Smooth muscle cell (in vitro differentiated cells): Measurements from ENCODE around the gene ITFG2. TPM values are rescaled to one million over a fixed set of nuclear protein-coding genes. Genes with fewer than 3 reads are reported as not detected.
"Not testable (repeated sequence)": the region's sequence is repeated elsewhere in the genome, so short reads cannot be mapped to it uniquely, and the experiment has no call there.

Experiments
- DNase-seq: peaks from one replicate; lab custom pipeline; 2025; ENCODE audit not compliant: unreplicated experiment; lab: John Stamatoyannopoulos, UW
- H2AFZ ChIP-seq: fragments of 200-600 bp; sonication (generic); 2 replicates; pipeline ENCODE4 v1.6.0; 2016; ENCODE audit warnings: antibody characterized with exemption, low read depth, mild to moderate bottlenecking
- H3F3A ChIP-seq: fragments of 200-600 bp; sonication (generic); 2 replicates; pipeline ENCODE4 v1.6.0; 2017; ENCODE audit warnings: antibody characterized with exemption, low read depth
- H3K27ac ChIP-seq: fragments of 200-600 bp; sonication (generic); 2 replicates; pipeline ENCODE4 v1.5.1; 2016; ENCODE audit warnings: low read depth, mild to moderate bottlenecking
- H3K27me3 ChIP-seq: fragments of 200-600 bp; sonication (generic); 2 replicates; pipeline ENCODE4 v1.6.1; 2016; ENCODE audit warnings: low read depth, mild to moderate bottlenecking
- H3K36me3 ChIP-seq: fragments of 200-600 bp; sonication (generic); 2 replicates; pipeline ENCODE4 v1.5.1; 2016; ENCODE audit warnings: low read depth
- H3K4me1 ChIP-seq: fragments of 200-600 bp; sonication (generic); 2 replicates; pipeline ENCODE4 v1.5.1; 2016; ENCODE audit warnings: low read depth
- H3K4me2 ChIP-seq: fragments of 200-600 bp; sonication (generic); 2 replicates; pipeline ENCODE4 v1.6.0; 2016; ENCODE audit warnings: mild to moderate bottlenecking
- H3K4me3 ChIP-seq: fragments of 200-600 bp; sonication (generic); 2 replicates; pipeline ENCODE4 v1.5.1; 2016; ENCODE audit warnings: mild to moderate bottlenecking
- H3K79me2 ChIP-seq: fragments of 200-600 bp; sonication (generic); 2 replicates; pipeline ENCODE4 v1.6.0; 2016; ENCODE audit warnings: low read depth, mild to moderate bottlenecking
- H3K9ac ChIP-seq: fragments of 200-600 bp; sonication (generic); 2 replicates; pipeline ENCODE4 v1.6.0; 2016; ENCODE audit warnings: low read depth
- H3K9me3 ChIP-seq: fragments of 200-600 bp; sonication (generic); replicated peaks from 2 replicates; pipeline ENCODE4 v1.5.1; 2016; ENCODE audit warnings: low read depth
- H4K20me1 ChIP-seq: fragments of 200-600 bp; sonication (generic); 2 replicates; pipeline ENCODE4 v1.6.0; 2016; ENCODE audit warnings: low read depth
- WGBS: methylation state at CpG from one replicate; pipeline ENCODE4 v1.1.7; 2016; ENCODE audit warnings: low lambda C conversion rate; 5-methylcytosine and 5-hydroxymethylcytosine counted together
- polyA plus RNA-seq: library from polyadenylated mRNA; unstranded; fragments of >200 nt; fragmentation: Nextera tagmentation; extraction: Ambion mirVana; gene quantifications from 2 replicates; pipeline ENCODE4 v1.2.1, GENCODE V29; 2016
- total RNA-seq: library from RNA; depleted of rRNA; stranded (reverse); fragments of >200 nt; gene quantifications from 2 replicates; pipeline ENCODE4 v1.2.3, GENCODE V29; 2014
- TF ChIP-seq, protein P1 (sequence below): fragments of 200-600 bp; sonication (generic); IDR thresholded peaks from 2 replicates; pipeline ENCODE4 v1.5.1; 2017; ENCODE audit warnings: borderline replicate concordance, mild to moderate bottlenecking, antibody characterized with exemption; ENCODE audit not compliant: insufficient read depth, poor library complexity, severe bottlenecking

Gene ITFG2
- total and polyA plus RNA-seq, 2 experiments from 2014 or later, result 14.3 to 21.5 TPM

DNA sequence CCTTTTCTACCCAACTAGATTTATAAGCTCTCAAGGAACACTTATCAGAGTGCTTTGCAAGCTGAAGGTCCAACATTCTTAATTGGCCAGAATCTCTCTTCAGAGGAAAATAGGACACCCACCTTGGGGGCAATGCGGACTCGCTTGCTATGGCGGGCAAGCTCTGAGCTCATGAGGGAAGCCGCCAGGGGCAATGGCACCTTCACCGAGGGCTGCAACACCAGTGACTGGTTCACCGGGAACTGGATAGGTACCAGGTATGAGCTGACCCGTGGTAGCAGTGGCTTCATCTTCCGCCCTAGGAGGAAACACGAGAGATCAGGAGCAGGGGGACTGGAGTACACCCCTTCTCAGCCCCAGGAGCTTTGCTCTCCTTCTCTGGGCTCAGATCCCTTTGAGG is 51.7 kb downstream of the ITFG2 start:
- Histone ChIP-seq H3K27ac (no peak overlapping the region), H3K79me2 (no peaks in the 10 kb centered on the region), H3K27me3 (no peaks in the 10 kb centered on the region), H3K4me3 (no peak overlapping the region), H3K9me3 (no peaks in the 10 kb centered on the region), H3K4me1 (no peaks in the 10 kb centered on the region), H3F3A (no peaks in the 10 kb centered on the region), H3K36me3 (no peaks in the 10 kb centered on the region), H3K9ac (no peak overlapping the region), H2AFZ (no peak overlapping the region), H4K20me1 (no peaks in the 10 kb centered on the region), H3K4me2 (no peak overlapping the region)
- WGBS, result 100% methylated on average over 9 of the region's 9 CpGs
- TF ChIP-seq, protein P1, sequence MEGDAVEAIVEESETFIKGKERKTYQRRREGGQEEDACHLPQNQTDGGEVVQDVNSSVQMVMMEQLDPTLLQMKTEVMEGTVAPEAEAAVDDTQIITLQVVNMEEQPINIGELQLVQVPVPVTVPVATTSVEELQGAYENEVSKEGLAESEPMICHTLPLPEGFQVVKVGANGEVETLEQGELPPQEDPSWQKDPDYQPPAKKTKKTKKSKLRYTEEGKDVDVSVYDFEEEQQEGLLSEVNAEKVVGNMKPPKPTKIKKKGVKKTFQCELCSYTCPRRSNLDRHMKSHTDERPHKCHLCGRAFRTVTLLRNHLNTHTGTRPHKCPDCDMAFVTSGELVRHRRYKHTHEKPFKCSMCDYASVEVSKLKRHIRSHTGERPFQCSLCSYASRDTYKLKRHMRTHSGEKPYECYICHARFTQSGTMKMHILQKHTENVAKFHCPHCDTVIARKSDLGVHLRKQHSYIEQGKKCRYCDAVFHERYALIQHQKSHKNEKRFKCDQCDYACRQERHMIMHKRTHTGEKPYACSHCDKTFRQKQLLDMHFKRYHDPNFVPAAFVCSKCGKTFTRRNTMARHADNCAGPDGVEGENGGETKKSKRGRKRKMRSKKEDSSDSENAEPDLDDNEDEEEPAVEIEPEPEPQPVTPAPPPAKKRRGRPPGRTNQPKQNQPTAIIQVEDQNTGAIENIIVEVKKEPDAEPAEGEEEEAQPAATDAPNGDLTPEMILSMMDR, result no peak
- no peak for DNase-seq

DNA sequence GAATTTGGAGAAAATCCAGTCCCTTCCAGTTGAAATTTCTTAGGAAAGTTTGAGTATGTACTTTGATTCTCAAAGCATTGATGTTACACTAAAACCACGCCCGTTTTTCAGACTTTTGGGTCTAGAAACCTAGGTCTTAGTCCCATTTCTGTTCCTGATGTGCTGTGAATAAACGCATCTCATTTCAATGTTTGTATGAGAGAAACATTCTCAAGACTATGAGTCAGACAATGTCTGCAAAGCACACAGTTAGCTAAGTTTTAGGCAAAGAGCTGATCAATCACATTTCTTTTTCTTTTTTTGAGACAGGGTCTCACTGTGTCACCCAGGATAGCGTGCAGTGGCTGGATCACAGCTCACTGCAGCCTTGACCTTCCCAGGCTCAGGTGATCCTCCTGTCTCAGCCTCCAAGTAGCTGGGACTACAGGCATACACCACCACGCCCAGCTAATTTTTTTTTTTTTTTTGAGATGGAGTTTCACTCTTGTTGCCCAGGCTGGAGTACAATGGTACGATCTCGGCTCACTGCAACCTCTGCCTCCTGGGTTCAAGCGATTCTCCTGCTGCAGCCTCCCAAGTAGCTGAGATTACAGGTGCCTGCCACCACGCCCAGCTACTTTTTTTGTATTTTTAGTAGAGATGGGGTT is 56.6 kb downstream of the ITFG2 start:
- H4K20me1 ChIP-seq, DNase-seq, H3K27ac ChIP-seq, H3K27me3 ChIP-seq, H2AFZ ChIP-seq, H3K4me2 ChIP-seq, H3F3A ChIP-seq, H3K79me2 ChIP-seq, H3K4me3 ChIP-seq, H3K36me3 ChIP-seq, H3K4me1 ChIP-seq, H3K9me3 ChIP-seq, H3K9ac ChIP-seq: not testable (repeated sequence)
- WGBS, result 90% methylated on average over 9 of the region's 9 CpGs

Other genes starting within 250 kb of the ITFG2 start
- 19.0 and 27.5 TPM in 2 replicates for gene FKBP4, start 17.7 kb upstream of the ITFG2 start, total RNA-seq
- gene FKBP4, start 17.7 kb upstream of the ITFG2 start, polyA plus RNA-seq, result 32.6 and 46.5 TPM in 2 replicates
- gene NRIP2, start 22.4 kb downstream of the ITFG2 start, total RNA-seq, result 0.04 and 0.54 TPM in 2 replicates
- gene NRIP2, start 22.4 kb downstream of the ITFG2 start, polyA plus RNA-seq, result 0.29 and 1.0 TPM in 2 replicates
- not detected in 2 replicates for gene TEX52, start 44.4 kb downstream of the ITFG2 start, total RNA-seq
- gene TEX52, start 44.4 kb downstream of the ITFG2 start, polyA plus RNA-seq, result 0.14 TPM in 1 of 2 replicates, not detected in the other
- 2.3 and 3.7 TPM in 2 replicates for gene FOXM1, start 64.5 kb downstream of the ITFG2 start, total RNA-seq
- 8.1 and 9.6 TPM in 2 replicates for gene FOXM1, start 64.5 kb downstream of the ITFG2 start, polyA plus RNA-seq
- 20.5 and 22.6 TPM in 2 replicates for gene RHNO1, start 64.6 kb downstream of the ITFG2 start, total RNA-seq
- gene RHNO1, start 64.6 kb downstream of the ITFG2 start, polyA plus RNA-seq, result 23.4 and 29.7 TPM in 2 replicates
- 39.4 and 40.6 TPM in 2 replicates for gene TULP3, start 78.2 kb downstream of the ITFG2 start, total RNA-seq
- gene TULP3, start 78.2 kb downstream of the ITFG2 start, polyA plus RNA-seq, result 33.7 and 40.0 TPM in 2 replicates
- gene TEAD4, start 146.7 kb downstream of the ITFG2 start, total RNA-seq, result 12.0 and 14.3 TPM in 2 replicates
- 12.0 and 12.7 TPM in 2 replicates for gene TEAD4, start 146.7 kb downstream of the ITFG2 start, polyA plus RNA-seq